Spleen (tissue), 11 donors: ENCODE results near the gene CNTNAP2. TPM values are rescaled to one million over a fixed set of nuclear protein-coding genes. Genes with fewer than 3 reads are reported as not detected.
"Not testable (repeated sequence)": the region's sequence is repeated elsewhere in the genome, so short reads cannot be mapped to it uniquely, and the experiment has no call there.

Experiments
- DNase-seq: peaks from one replicate; pipeline ENCODE4 v3.0.0-alpha.2; 2020
- H3K27ac ChIP-seq, 8 donors: fragments of 200-600 bp; sonication (generic) in 7 of 8; 1 replicate in 4 of 8; 2 replicates in 4 of 8; pipeline versions ENCODE4 v1.5.0 to v1.8.0; 2016 to 2021; ENCODE audit warnings: inconsistent platforms in 4 of 8, mild to moderate bottlenecking in 4 of 8, moderate library complexity in 1 of 8
- H3K27me3 ChIP-seq, 7 donors: fragments of 200-600 bp; sonication (generic) in 6 of 7; replicated peaks in 1 of 7; 1 replicate in 4 of 7; 2 replicates in 3 of 7; pipeline versions ENCODE4 v1.5.0 to v1.8.0; 2016 to 2021; ENCODE audit warnings: inconsistent platforms in 3 of 7, mild to moderate bottlenecking in 1 of 7
- H3K36me3 ChIP-seq, 6 donors: fragments of 200-600 bp; sonication (generic) in 5 of 6; 1 replicate in 4 of 6; 2 replicates in 2 of 6; pipeline versions ENCODE4 v1.5.0 to v1.8.0; 2016 to 2021; ENCODE audit warnings: inconsistent platforms in 2 of 6
- H3K4me1 ChIP-seq, 6 donors: fragments of 200-600 bp; sonication (generic) in 5 of 6; 1 replicate in 3 of 6; 2 replicates in 3 of 6; pipeline versions ENCODE4 v1.5.0 to v1.8.0; 2016 to 2021; ENCODE audit warnings: inconsistent platforms in 3 of 6
- H3K4me3 ChIP-seq, 8 donors: fragments of 200-600 bp; sonication (generic) in 7 of 8; 1 replicate in 4 of 8; 2 replicates in 4 of 8; pipeline versions ENCODE4 v1.5.0 to v1.8.0; 2016 to 2021; ENCODE audit warnings: inconsistent platforms in 4 of 8, mild to moderate bottlenecking in 4 of 8, moderate library complexity in 2 of 8
- H3K9me3 ChIP-seq, 8 donors: fragments of 200-600 bp; sonication (generic) in 7 of 8; 1 replicate in 4 of 8; 2 replicates in 4 of 8; pipeline versions ENCODE4 v1.5.0 to v1.8.0; 2016 to 2021; ENCODE audit warnings: inconsistent platforms in 4 of 8
- POLR2A ChIP-seq, 3 donors: fragments of 450-650 bp; IDR thresholded peaks; one replicate each; pipeline ENCODE4 v1.5.1; 2017; ENCODE audit warnings: antibody characterized with exemption in 3 of 3, mild to moderate bottlenecking in 1 of 3
- POLR2AphosphoS5 ChIP-seq, 3 donors: sonication (generic); formaldehyde crosslinking; IDR thresholded peaks; one replicate each; pipeline ENCODE4 v1.5.1; 2017; ENCODE audit warnings: antibody characterized with exemption in 3 of 3
- WGBS, 5 donors: extraction: QIAGEN DNeasy Blood & Tissue Kit in 3 of 5; methylation state at CpG; one replicate each; pipeline versions ENCODE4 v1.1.5 to v1.1.7; 2013 to 2018; 5-methylcytosine and 5-hydroxymethylcytosine counted together
- intact Hi-C: fragments of 100-400 bp; cut with DNase I; formaldehyde crosslinking; loops from one replicate; pipeline ENCODE4 v1.15.0; 2023; ENCODE audit warnings: low total_unique reads
- microRNA-seq, 3 donors: library from miRNA; unstranded; fragments of <30 nt; microRNA quantifications; one replicate each; pipeline versions ENCODE4 to v1.1.0, GENCODE V29; 2019 to 2020
- polyA plus RNA-seq, 3 donors: library from polyadenylated mRNA; stranded (reverse); fragments of 200-250 nt; gene quantifications; one replicate each; pipeline ENCODE4 v1.2.1, GENCODE V29; 2013
- small RNA-seq, 4 donors: library from RNA; depleted of rRNA; stranded (forward); fragments of <200 nt; gene quantifications; one replicate each; pipeline ENCODE3, GENCODE V24; 2016
- total RNA-seq, 7 donors: library from RNA; depleted of rRNA in 3 of 7; stranded (reverse); fragments of >200 nt in 3 of 7; fragmentation: NEBNext Ultra II Directional in 4 of 7; extraction: Animal tissue kit (Norgen Biotek cat#: 25700) in 4 of 7; gene quantifications; one replicate each; pipeline versions ENCODE4 v1.1.0 to v1.2.1, GENCODE V29; 2016 to 2021
- TF ChIP-seq, protein P1 (sequence below), 11 experiments: fragments of 200-600 bp in 7 of 11; fragments of 450-650 bp in 4 of 11; sonication (generic) in 4 of 11; IDR thresholded peaks in 8 of 11; conservative IDR thresholded peaks in 3 of 11; 1 replicate in 7 of 11; 2 replicates in 4 of 11; pipeline versions ENCODE4 v1.4.0 to v1.8.0; 2016 to 2021; ENCODE audit warnings: antibody characterized with exemption in 11 of 11, inconsistent platforms in 4 of 11, mild to moderate bottlenecking in 1 of 11
- donor health status: healthy with polysubstance abuse.
- donor health status: DM: no; HTN: no; CAD: no; lungs with moderate emphysema.
- donor health status: DM: no; HTN: no; CAD: no.
- donor health status: Bipolar disorder and iron deficiency.
- donor health status: healthy.
- donor health status: DM: no; HTN: no; CAD: no.
- donor health status: DM: yes; HTN: yes; CAD: no.

The CNTNAP2 gene
- total and polyA plus RNA-seq, 10 donors: 0.13 to 2.0 (median 0.82) TPM

GRCh38 chr7:148463210-148463609 lies 2346.6 kb downstream of the CNTNAP2 start:
- DNase-seq: no peak
- TF ChIP-seq POLR2A (IDR thresholded peaks at IDR 0.05): no peak

DNA sequence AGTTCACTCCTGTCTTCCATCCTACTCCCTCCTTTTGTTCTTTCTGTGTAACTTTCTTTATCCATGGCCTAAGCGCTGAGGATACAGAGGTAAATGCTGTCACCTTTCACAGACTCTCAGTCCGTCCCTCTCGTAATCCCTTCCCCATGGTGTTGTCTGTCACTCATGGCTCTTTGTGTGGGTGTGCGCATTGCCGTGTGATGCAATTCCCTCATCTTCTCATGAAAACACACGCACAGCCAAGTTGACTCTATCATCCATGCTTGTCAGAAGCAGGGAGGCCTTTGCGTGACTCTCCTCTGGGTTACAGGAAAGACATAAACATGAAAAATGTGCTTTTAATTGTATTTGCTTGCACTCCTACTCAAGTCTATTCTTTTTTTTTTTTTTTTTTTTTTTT lies 2348.3 kb downstream of the CNTNAP2 start:
- intact Hi-C loops: no loop called here

More at GRCh38 chr7:148463210-148463609, 2346.6 kb downstream of the CNTNAP2 start:
- 92 to 97% (median 94%) methylated on average over 4 of the region's 4 CpGs for WGBS, 5 donors
- Histone ChIP-seq H3K9me3 (no peaks in the 10 kb centered on the region), H3K36me3 (no peaks in the 10 kb centered on the region), H3K27me3 (peaks cover 0 to 2% (median 0%) of the 10 kb centered on the region in 7 donors), H3K4me3 (no peak overlapping the region), H3K27ac (no peak overlapping the region), H3K4me1 (no peaks in the 10 kb centered on the region)
- intact Hi-C loops: no loop called here

DNA sequence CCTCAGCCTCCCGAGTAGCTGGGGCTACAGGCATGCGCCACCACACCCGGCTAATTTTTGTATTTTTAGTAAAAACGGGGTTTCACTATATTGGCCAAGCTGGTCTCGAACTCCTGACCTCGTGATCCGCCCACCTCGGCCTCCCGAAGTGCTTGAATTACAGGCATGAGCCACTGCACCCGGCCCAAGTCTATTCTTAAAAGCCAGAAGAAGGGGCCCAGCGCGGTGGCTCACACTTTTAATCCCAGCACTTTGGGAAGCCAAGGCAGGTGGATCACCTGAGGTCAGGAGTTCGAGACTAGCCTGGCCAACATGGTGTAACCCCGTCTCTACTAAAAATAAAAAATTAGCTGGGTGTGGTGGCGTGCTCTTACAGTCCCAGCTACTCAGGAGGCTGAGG lies 2348.8 kb downstream of the CNTNAP2 start:
- H3K4me3 ChIP-seq, H3K27me3 ChIP-seq, intact Hi-C loops, H3K4me1 ChIP-seq, H3K36me3 ChIP-seq, H3K27ac ChIP-seq, DNase-seq, H3K9me3 ChIP-seq: not testable (repeated sequence)
- WGBS, 5 donors: 87 to 93% (median 92%) methylated on average over 15 of the region's 15 CpGs

More for the DNA sequence above, 2348.3 kb downstream of the CNTNAP2 start:
- peaks cover 0 to 5% (median 0%) of the 10 kb centered on the region in 7 donors for H3K27me3 ChIP-seq
- H3K4me3 ChIP-seq: no peak overlapping the region
- no peaks in the 10 kb centered on the region for H3K4me1 ChIP-seq
- no peaks in the 10 kb centered on the region for H3K36me3 ChIP-seq
- no peak for TF ChIP-seq POLR2A (IDR thresholded peaks at IDR 0.05)
- TF ChIP-seq POLR2AphosphoS5 (IDR thresholded peaks at IDR 0.05): no peak
- TF ChIP-seq, protein P1, sequence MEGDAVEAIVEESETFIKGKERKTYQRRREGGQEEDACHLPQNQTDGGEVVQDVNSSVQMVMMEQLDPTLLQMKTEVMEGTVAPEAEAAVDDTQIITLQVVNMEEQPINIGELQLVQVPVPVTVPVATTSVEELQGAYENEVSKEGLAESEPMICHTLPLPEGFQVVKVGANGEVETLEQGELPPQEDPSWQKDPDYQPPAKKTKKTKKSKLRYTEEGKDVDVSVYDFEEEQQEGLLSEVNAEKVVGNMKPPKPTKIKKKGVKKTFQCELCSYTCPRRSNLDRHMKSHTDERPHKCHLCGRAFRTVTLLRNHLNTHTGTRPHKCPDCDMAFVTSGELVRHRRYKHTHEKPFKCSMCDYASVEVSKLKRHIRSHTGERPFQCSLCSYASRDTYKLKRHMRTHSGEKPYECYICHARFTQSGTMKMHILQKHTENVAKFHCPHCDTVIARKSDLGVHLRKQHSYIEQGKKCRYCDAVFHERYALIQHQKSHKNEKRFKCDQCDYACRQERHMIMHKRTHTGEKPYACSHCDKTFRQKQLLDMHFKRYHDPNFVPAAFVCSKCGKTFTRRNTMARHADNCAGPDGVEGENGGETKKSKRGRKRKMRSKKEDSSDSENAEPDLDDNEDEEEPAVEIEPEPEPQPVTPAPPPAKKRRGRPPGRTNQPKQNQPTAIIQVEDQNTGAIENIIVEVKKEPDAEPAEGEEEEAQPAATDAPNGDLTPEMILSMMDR (IDR thresholded peaks at IDR 0.05 in 8 of 11, conservative IDR thresholded peaks at IDR 0.05 in 3 of 11): no peak
- no peaks in the 10 kb centered on the region for H3K9me3 ChIP-seq
- no peak for DNase-seq
- WGBS, 5 donors: 88 to 93% (median 92%) methylated on average over 7 of the region's 7 CpGs
- H3K27ac ChIP-seq: no peak overlapping the region

DNA sequence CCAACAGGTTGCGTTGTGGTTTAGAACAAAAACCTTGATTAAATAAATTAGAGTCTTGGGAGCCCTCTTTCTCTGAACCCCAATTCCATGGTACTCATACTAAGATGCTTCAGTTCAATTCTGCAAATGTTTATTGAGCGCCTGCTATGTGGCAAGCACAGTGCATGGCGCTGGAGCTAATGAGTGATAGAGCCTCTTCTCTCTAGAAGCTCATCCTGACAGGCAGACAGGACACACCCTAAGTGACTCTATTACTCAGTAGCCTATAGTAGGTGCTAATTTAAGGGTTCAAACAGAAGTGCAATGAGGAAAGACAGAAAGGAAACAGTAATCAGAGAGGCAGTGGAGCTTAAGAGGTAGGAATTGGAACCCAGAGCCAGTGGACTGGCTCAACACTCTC lies 2349.5 kb downstream of the CNTNAP2 start:
- intact Hi-C loops: no loop called here
- WGBS, 5 donors: 92 to 98% (median 93%) methylated on average over 3 of the region's 3 CpGs
- DNase-seq: no peak
- H3K27me3 ChIP-seq: peaks cover 0 to 5% (median 0%) of the 10 kb centered on the region in 7 donors
- H3K4me1 ChIP-seq: no peaks in the 10 kb centered on the region
- H3K4me3 ChIP-seq: no peak overlapping the region
- H3K36me3 ChIP-seq: no peaks in the 10 kb centered on the region
- H3K9me3 ChIP-seq: no peaks in the 10 kb centered on the region
- TF ChIP-seq, protein P1 (IDR thresholded peaks at IDR 0.05 in 8 of 11, conservative IDR thresholded peaks at IDR 0.05 in 3 of 11): no peak
- TF ChIP-seq POLR2A (IDR thresholded peaks at IDR 0.05) (no peak), POLR2AphosphoS5 (IDR thresholded peaks at IDR 0.05) (no peak)
- no peak overlapping the region for H3K27ac ChIP-seq

GRCh38 chr7:148468700-148469098 lies 2352.1 kb downstream of the CNTNAP2 start:
- Histone ChIP-seq H3K36me3 (no peaks in the 10 kb centered on the region), H3K4me1 (no peaks in the 10 kb centered on the region), H3K27ac (no peak overlapping the region), H3K27me3 (peaks cover 0 to 5% (median 0%) of the 10 kb centered on the region in 7 donors), H3K9me3 (no peaks in the 10 kb centered on the region), H3K4me3 (no peak overlapping the region)
- intact Hi-C loops: no loop called here
- WGBS, 5 donors: 91 to 96% (median 93%) methylated on average over 7 of the region's 7 CpGs
- no peak for TF ChIP-seq POLR2A (IDR thresholded peaks at IDR 0.05)
- TF ChIP-seq, protein P1 (IDR thresholded peaks at IDR 0.05 in 8 of 11, conservative IDR thresholded peaks at IDR 0.05 in 3 of 11): no peak
- TF ChIP-seq POLR2AphosphoS5 (IDR thresholded peaks at IDR 0.05): no peak
- no peak for DNase-seq

Small RNA genes lying within 50 kb of the gene (microRNA-seq; reads per million reads assigned to microRNA genes)
- 0 reads per million in 3 donors for gene MIR548F4

Small RNA genes lying within 50 kb of the gene (small RNA-seq; reads per million reads assigned to genes)
- gene AC005518.2 (0 reads per million in 4 donors), gene MIR548F4 (0 reads per million in 4 donors), gene RANP2 (0 reads per million in 4 donors), gene RF00012 (0 reads per million in 4 donors), gene RF00019 (0 reads per million in 4 donors), gene RF02271 (0 reads per million in 4 donors), gene RN7SL456P (0 reads per million in 4 donors), gene RN7SL72P (0 reads per million in 4 donors), gene RNA5SP249 (0 to 0.06 (median 0) reads per million in 4 donors), gene RNU6-1184P (0 reads per million in 4 donors)
